ENCODE data around the gene RDX. TPM values are rescaled to one million over a fixed set of nuclear protein-coding genes. Genes with fewer than 3 reads are reported as not detected.

The RDX gene
- total and polyA plus RNA-seq, 2 of the 13 experiments (the other 11 are each of a cell fraction or from before 2014, with no cell fraction given): 20.7 to 63.1 TPM

GRCh38 chr11:110242746-110243145 lies 53.7 kb downstream of the RDX start (continued):
- TF ChIP-seq HIC2 (CRISPR knock-in tag; IDR thresholded peaks at IDR 0.05; ENCODE audit: low read depth): no peak
- no peak for TF ChIP-seq MED13 (CRISPR knock-in tag; IDR thresholded peaks at IDR 0.05)
- no peak for TF ChIP-seq ZNF318 (CRISPR knock-in tag; IDR thresholded peaks at IDR 0.05)
- no peak for TF ChIP-seq FOXJ3 (CRISPR knock-in tag; IDR thresholded peaks at IDR 0.05; ENCODE audit: borderline replicate concordance)
- no peak for TF ChIP-seq ZNF530 (CRISPR knock-in tag; IDR thresholded peaks at IDR 0.05; ENCODE audit: low read depth)
- TF ChIP-seq IRX3 (CRISPR knock-in tag; IDR thresholded peaks at IDR 0.05; ENCODE audit: borderline replicate concordance, low read depth): no peak
- TF ChIP-seq ZNF570 (CRISPR knock-in tag; IDR thresholded peaks at IDR 0.05; ENCODE audit: borderline replicate concordance): no peak
- no peak for TF ChIP-seq CERS6 (CRISPR knock-in tag; IDR thresholded peaks at IDR 0.05)
- TF ChIP-seq ZNF484 (CRISPR knock-in tag; IDR thresholded peaks at IDR 0.05; ENCODE audit: borderline replicate concordance, low read depth): no peak
- no peak for TF ChIP-seq ZNF329 (CRISPR knock-in tag; IDR thresholded peaks at IDR 0.05; ENCODE audit: low read depth)
- TF ChIP-seq KAT8 (CRISPR knock-in tag; IDR thresholded peaks at IDR 0.05): no peak
- no peak for TF ChIP-seq ZNF34 (CRISPR knock-in tag; IDR thresholded peaks at IDR 0.05; ENCODE audit: borderline replicate concordance)
- TF ChIP-seq PLRG1 (conservative IDR thresholded peaks at IDR 0.05): no peak

All from HepG2 (cell line).